ENCODE measurements around the gene TMEM151B.

GRCh38 chr6:44297063-44298038 is 27.1 kb downstream of the TMEM151B start:
- TF ChIP-seq POLR2A (IDR thresholded peaks at IDR 0.05), result peak; percentile 10
- no peak for TF ChIP-seq EP300 (IDR thresholded peaks at IDR 0.05; ENCODE audit: low read depth)
- no peak for TF ChIP-seq CTCF (IDR thresholded peaks at IDR 0.05)
- no peak for TF ChIP-seq POLR2AphosphoS5 (IDR thresholded peaks at IDR 0.05)

Data from transverse colon (tissue), 4 donors.